GM19452 (cell line): Measurements from ENCODE around the gene TROAP.

Source experiments
- ATAC-seq: cut with Tn5 transposase; IDR thresholded peaks from one replicate; pipeline ENCODE4 v1.9.1; 2021; ENCODE audit not compliant: unreplicated experiment

TROAP gene

GRCh38 chr12:49341777-49342065 is 18.7 kb downstream of the TROAP start:
- no peak for ATAC-seq

GRCh38 chr12:49342066-49342913 is 19.2 kb downstream of the TROAP start:
- ATAC-seq: peak; percentile 58

GRCh38 chr12:49342914-49343731 is 20.1 kb downstream of the TROAP start:
- ATAC-seq: no peak

GRCh38 chr12:49344486-49345050 is 21.5 kb downstream of the TROAP start:
- no peak for ATAC-seq

- no peak for ATAC-seq
These were observed 22.2 kb downstream of the TROAP start for GRCh38 chr12:49345051-49345824.

GRCh38 chr12:49345825-49346658 is 23.0 kb downstream of the TROAP start:
- no peak for ATAC-seq

- no peak for ATAC-seq
These were observed 23.7 kb downstream of the TROAP start, which contains the start of gene DNAJC22 for GRCh38 chr12:49346659-49347310. Gene DNAJC22 (plus strand): TSS chr12:49346888. CDS start chr12:49348873, 1,985 bp downstream.

- ATAC-seq: peak; percentile 57
These were observed 24.5 kb downstream of the TROAP start for GRCh38 chr12:49347311-49348193.

GRCh38 chr12:49348781-49349180 is 25.7 kb downstream of the TROAP start:
- no peak for ATAC-seq

GRCh38 chr12:49349266-49349665 is 26.2 kb downstream of the TROAP start:
- ATAC-seq: no peak

GRCh38 chr12:49352351-49352750 is 29.3 kb downstream of the TROAP start:
- ATAC-seq: no peak

GRCh38 chr12:49355913-49356312 is 32.9 kb downstream of the TROAP start:
- no peak for ATAC-seq

- no peak for ATAC-seq
These were observed 34.1 kb downstream of the TROAP start for GRCh38 chr12:49357103-49357678.

GRCh38 chr12:49358483-49359141 is 35.6 kb downstream of the TROAP start:
- ATAC-seq: peak; percentile 67

- no peak for ATAC-seq
These were observed 36.6 kb downstream of the TROAP start for GRCh38 chr12:49359671-49360070.

- no peak for ATAC-seq
These were observed 39.0 kb downstream of the TROAP start for GRCh38 chr12:49362077-49362476.

- ATAC-seq: no peak
These were observed 41.9 kb downstream of the TROAP start for GRCh38 chr12:49364989-49365388.

- no peak for ATAC-seq
These were observed 42.5 kb downstream of the TROAP start for GRCh38 chr12:49365542-49365941.
